Endothelial cell (in vitro differentiated cells): ENCODE data around the gene IL1RL2. TPM values are rescaled to one million over a fixed set of nuclear protein-coding genes. Genes with fewer than 3 reads are reported as not detected.

Experiments
- DNase-seq: peaks from one replicate; pipeline ENCODE4 v3.0.0; 2021; ENCODE audit warnings: low spot score
- H3K27ac Mint-ChIP-seq: one replicate; pipeline ENCODE4 v1.8.0; 2021; ENCODE audit warnings: mixed read lengths, inconsistent platforms; ENCODE audit not compliant: unreplicated experiment
- H3K27me3 Mint-ChIP-seq: one replicate; pipeline ENCODE4 v1.8.0; 2021; ENCODE audit warnings: mild to moderate bottlenecking, moderate library complexity, mixed read lengths, inconsistent platforms; ENCODE audit not compliant: unreplicated experiment
- H3K36me3 Mint-ChIP-seq: one replicate; pipeline ENCODE4 v1.8.0; 2021; ENCODE audit warnings: mild to moderate bottlenecking, low read depth, mixed read lengths, inconsistent platforms; ENCODE audit not compliant: unreplicated experiment
- H3K4me1 Mint-ChIP-seq: one replicate; pipeline ENCODE4 v1.8.0; 2021; ENCODE audit warnings: mild to moderate bottlenecking, mixed read lengths, inconsistent platforms; ENCODE audit not compliant: unreplicated experiment
- H3K4me3 Mint-ChIP-seq: one replicate; pipeline ENCODE4 v1.8.0; 2021; ENCODE audit warnings: mild to moderate bottlenecking, mixed read lengths, inconsistent platforms; ENCODE audit not compliant: unreplicated experiment
- H3K9me3 Mint-ChIP-seq: one replicate; pipeline ENCODE4 v1.8.0; 2021; ENCODE audit warnings: mixed read lengths, inconsistent platforms; ENCODE audit not compliant: unreplicated experiment
- CTCF ChIP-seq: fragments of 200-600 bp; sonication (generic); IDR thresholded peaks from one replicate; pipeline ENCODE4 v1.5.0; 2021; ENCODE audit warnings: antibody characterized with exemption; ENCODE audit not compliant: unreplicated experiment
- total RNA-seq: library from RNA; stranded (reverse); fragmentation: NEBNext Ultra II Directional; extraction: Animal tissue kit (Norgen Biotek cat#: 25700); gene quantifications from one replicate; pipeline ENCODE4 v1.2.1, GENCODE V29; 2021; ENCODE audit not compliant: unreplicated experiment

Gene IL1RL2
- total RNA-seq, 1 donor from 2014 or later: not detected

DNA sequence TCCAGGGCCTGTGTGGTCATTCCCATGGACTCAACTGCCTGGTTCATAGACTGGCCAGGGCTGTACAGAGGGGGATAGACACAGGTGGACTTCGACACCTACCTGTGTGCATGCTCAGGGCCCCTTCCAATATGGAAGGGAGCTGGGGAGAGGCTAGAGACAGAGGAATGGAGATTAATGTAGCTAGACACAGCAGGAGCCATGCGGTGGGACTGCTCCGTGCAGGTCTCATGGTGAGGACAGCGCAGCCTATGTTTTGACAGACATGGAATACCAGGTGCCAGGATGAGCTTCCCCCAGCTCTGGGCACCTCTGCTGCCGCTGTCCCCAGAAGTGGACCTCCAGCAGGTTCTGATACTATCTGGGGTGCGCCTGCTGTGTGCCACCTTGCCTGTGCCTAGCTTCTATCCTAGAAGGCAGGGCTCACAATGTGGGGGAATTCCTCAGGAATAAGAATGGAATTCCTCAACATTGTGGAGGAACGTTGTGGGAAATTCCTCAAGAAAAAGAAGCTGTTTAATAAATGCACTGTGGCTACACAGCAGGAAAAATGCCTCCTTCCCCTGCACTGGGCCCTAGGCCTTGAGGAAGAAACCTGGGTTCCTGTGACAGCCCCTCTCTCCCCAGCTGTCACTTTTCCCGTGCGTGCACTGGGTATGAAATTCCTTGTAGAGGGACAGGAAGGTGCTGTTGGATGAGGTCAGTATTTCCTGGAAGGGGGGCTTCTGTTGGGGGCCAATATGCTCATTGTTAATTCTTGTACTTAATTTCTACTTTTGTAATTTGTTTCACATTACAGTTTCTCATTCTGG, 37.0 kb upstream of the IL1RL2 start:
- peaks cover 5% of the 10 kb centered on the region for H3K27me3 Mint-ChIP-seq
- TF ChIP-seq CTCF: no peak
- DNase-seq: no peak
- no peak overlapping the region for H3K27ac Mint-ChIP-seq
- H3K4me3 Mint-ChIP-seq: no peak overlapping the region
- peaks cover 33% of the 10 kb centered on the region for H3K36me3 Mint-ChIP-seq
- no peaks in the 10 kb centered on the region for H3K4me1 Mint-ChIP-seq
- H3K9me3 Mint-ChIP-seq: peaks cover 8% of the 10 kb centered on the region

DNA sequence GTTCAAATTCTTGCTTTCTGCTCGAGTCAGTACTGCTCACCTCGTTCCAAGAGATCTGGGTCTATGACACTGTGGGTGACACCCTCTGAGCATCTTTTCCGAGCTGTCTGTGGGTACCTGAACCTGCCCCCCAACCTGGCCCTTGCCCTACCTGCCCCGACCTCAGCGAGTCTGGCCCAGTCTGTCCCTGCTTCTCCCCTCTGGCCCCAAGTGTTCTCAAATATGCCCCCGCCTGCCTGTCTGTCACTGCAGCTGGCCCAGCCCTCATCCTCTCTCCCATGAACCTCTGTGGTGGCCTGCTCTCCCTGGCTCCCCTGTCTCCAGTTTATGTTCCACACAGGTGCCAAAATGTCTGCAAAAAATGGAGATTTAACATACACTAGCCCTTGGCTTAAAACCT, 32.5 kb upstream of the IL1RL2 start:
- Mint-ChIP-seq H3K36me3 (peaks cover 16% of the 10 kb centered on the region), H3K4me1 (no peaks in the 10 kb centered on the region), H3K4me3 (no peak overlapping the region), H3K27me3 (peaks cover 4% of the 10 kb centered on the region), H3K9me3 (no peaks in the 10 kb centered on the region), H3K27ac (no peak overlapping the region)
- DNase-seq: no peak
- TF ChIP-seq CTCF: no peak

GRCh38 chr2:102154946-102155702, 31.7 kb upstream of the IL1RL2 start:
- H3K27me3 Mint-ChIP-seq: peaks cover 4% of the 10 kb centered on the region
- no peak for DNase-seq
- peaks cover 16% of the 10 kb centered on the region for H3K36me3 Mint-ChIP-seq
- no peaks in the 10 kb centered on the region for H3K4me1 Mint-ChIP-seq
- H3K27ac Mint-ChIP-seq: no peak overlapping the region
- H3K9me3 Mint-ChIP-seq: no peaks in the 10 kb centered on the region
- no peak overlapping the region for H3K4me3 Mint-ChIP-seq
- TF ChIP-seq CTCF: no peak

GRCh38 chr2:102155703-102156515, 30.9 kb upstream of the IL1RL2 start:
- no peaks in the 10 kb centered on the region for H3K9me3 Mint-ChIP-seq
- no peaks in the 10 kb centered on the region for H3K4me1 Mint-ChIP-seq
- H3K27ac Mint-ChIP-seq: no peak overlapping the region
- H3K4me3 Mint-ChIP-seq: no peak overlapping the region
- TF ChIP-seq CTCF: no peak
- H3K36me3 Mint-ChIP-seq: peaks cover 12% of the 10 kb centered on the region
- peaks cover 4% of the 10 kb centered on the region for H3K27me3 Mint-ChIP-seq
- no peak for DNase-seq
